MM.1S (cell line): ENCODE measurements around the gene TSPAN31.

ENCODE experiments used
- DNase-seq: peaks from one replicate; pipeline ENCODE4 v3.0.0-alpha.2; 2015
- H2AFZ ChIP-seq: fragments of 300-600 bp; sonication (generic); 2 replicates; pipeline ENCODE4 v1.6.0; 2016; ENCODE audit warnings: antibody characterized with exemption, low read length
- H3F3A ChIP-seq: fragments of 300-600 bp; sonication (generic); 2 replicates; pipeline ENCODE4 v1.6.1; 2016; ENCODE audit warnings: mild to moderate bottlenecking, antibody characterized with exemption, low read length, moderate library complexity, mixed read lengths; ENCODE audit not compliant: insufficient read depth
- H3K27ac ChIP-seq: fragments of 300-600 bp; sonication (generic); 2 replicates; pipeline ENCODE4 v1.5.1; 2016; ENCODE audit warnings: mild to moderate bottlenecking, low read length
- H3K27me3 ChIP-seq: fragments of 300-600 bp; sonication (generic); replicated peaks from 2 replicates; pipeline ENCODE4 v1.6.0; 2016; ENCODE audit warnings: low read length; ENCODE audit not compliant: insufficient read depth
- H3K36me3 ChIP-seq: fragments of 300-600 bp; sonication (generic); replicated peaks from 2 replicates; pipeline ENCODE4 v1.6.1; 2016; ENCODE audit warnings: mild to moderate bottlenecking, low read length, mixed read lengths; ENCODE audit not compliant: insufficient read depth
- H3K4me1 ChIP-seq: fragments of 300-600 bp; sonication (generic); 2 replicates; pipeline ENCODE4 v1.6.1; 2016; ENCODE audit warnings: low read length, mixed read lengths
- H3K4me2 ChIP-seq: fragments of 300-600 bp; sonication (generic); 2 replicates; pipeline ENCODE4 v1.6.0; 2016; ENCODE audit warnings: low read depth, low read length
- H3K4me3 ChIP-seq: fragments of 300-600 bp; sonication (generic); 2 replicates; pipeline ENCODE4 v1.5.1; 2016; ENCODE audit warnings: low read length, mixed read lengths
- H3K79me2 ChIP-seq: fragments of 300-600 bp; sonication (generic); 2 replicates; pipeline ENCODE4 v1.6.1; 2016; ENCODE audit warnings: mixed run types, low read length, mixed read lengths
- H3K9ac ChIP-seq: fragments of 300-600 bp; sonication (generic); 2 replicates; pipeline ENCODE4 v1.6.1; 2016; ENCODE audit warnings: low read length, mixed read lengths
- H3K9me2 ChIP-seq: fragments of 300-600 bp; sonication (generic); replicated peaks from 2 replicates; pipeline ENCODE4 v1.6.1; 2016; ENCODE audit warnings: mild to moderate bottlenecking, low read length, mixed read lengths; ENCODE audit not compliant: insufficient read depth
- H3K9me3 ChIP-seq: fragments of 300-600 bp; sonication (generic); replicated peaks from 2 replicates; pipeline ENCODE4 v1.6.1; 2016; ENCODE audit warnings: mild to moderate bottlenecking, low read length, mixed read lengths; ENCODE audit not compliant: insufficient read depth
- H4K20me1 ChIP-seq: fragments of 300-600 bp; sonication (generic); 2 replicates; pipeline ENCODE4 v1.6.1; 2016; ENCODE audit warnings: mild to moderate bottlenecking, low read length, moderate library complexity, mixed read lengths; ENCODE audit not compliant: insufficient read depth
- CTCF ChIP-seq: fragments of 300-600 bp; sonication (generic); IDR thresholded peaks from 2 replicates; pipeline ENCODE4 v1.5.1; 2016; ENCODE audit warnings: antibody characterized with exemption, low read length, mixed read lengths
- EZH2 ChIP-seq: fragments of 300-600 bp; sonication (generic); optimal IDR thresholded peaks from 2 replicates; pipeline ENCODE3; 2017; ENCODE audit warnings: low read depth, mild to moderate bottlenecking, antibody characterized with exemption, low read length, mixed read lengths
- EZH2phosphoT487 ChIP-seq: fragments of 300-600 bp; sonication (generic); IDR thresholded peaks from 2 replicates; pipeline ENCODE4 v1.6.1; 2018; ENCODE audit warnings: antibody characterized with exemption, low read length

Gene TSPAN31

GRCh38 chr12:57725851-57726150 lies 19.0 kb upstream of the TSPAN31 start:
- DNase-seq: no peak
- no peak overlapping the region; the same call in 1 of the 2 replicates for H3K4me3 ChIP-seq
- H2AFZ ChIP-seq: no peak overlapping the region
- H3K36me3 ChIP-seq: no peaks in the 10 kb centered on the region
- H3K4me1 ChIP-seq: no peaks in the 10 kb centered on the region
- peak overlapping the region; percentile 70; the same call in 1 of the 2 replicates for H3K4me2 ChIP-seq
- H3K9me2 ChIP-seq: no peaks in the 10 kb centered on the region
- H3F3A ChIP-seq: no peaks in the 10 kb centered on the region; the same call in 1 of the 2 replicates
- no peaks in the 10 kb centered on the region for H3K79me2 ChIP-seq
- H3K9me3 ChIP-seq: no peaks in the 10 kb centered on the region
- no peak overlapping the region for H3K27ac ChIP-seq
- no peak for TF ChIP-seq EZH2
- TF ChIP-seq EZH2phosphoT487: no peak
- TF ChIP-seq CTCF: no peak
- H3K27me3 ChIP-seq: no peaks in the 10 kb centered on the region
- no peaks in the 10 kb centered on the region for H4K20me1 ChIP-seq
- H3K9ac ChIP-seq: no peak overlapping the region

GRCh38 chr12:57726151-57726883 lies 18.5 kb upstream of the TSPAN31 start:
- peak; percentile 72 for DNase-seq
- Histone ChIP-seq H3K9me2 (no peaks in the 10 kb centered on the region), H3K9ac (peak overlapping the region; percentile 32; the same call in 1 of the 2 replicates), H3K4me1 (no peaks in the 10 kb centered on the region), H3K4me3 (peak overlapping the region; percentile 70), H2AFZ (peak overlapping the region; percentile 69), H3K4me2 (peak overlapping the region; percentile 70), H4K20me1 (no peaks in the 10 kb centered on the region), H3K27ac (no peak overlapping the region), H3K27me3 (no peaks in the 10 kb centered on the region), H3K36me3 (no peaks in the 10 kb centered on the region), H3K9me3 (no peaks in the 10 kb centered on the region), H3K79me2 (no peaks in the 10 kb centered on the region), H3F3A (no peaks in the 10 kb centered on the region; the same call in 1 of the 2 replicates)
- no peak for TF ChIP-seq EZH2phosphoT487
- peak; percentile 73 for TF ChIP-seq CTCF

GRCh38 chr12:57726884-57727757 lies 17.7 kb upstream of the TSPAN31 start:
- Histone ChIP-seq H3F3A (no peaks in the 10 kb centered on the region; the same call in 1 of the 2 replicates), H3K27me3 (no peaks in the 10 kb centered on the region), H3K9me3 (no peaks in the 10 kb centered on the region), H3K36me3 (no peaks in the 10 kb centered on the region), H3K9ac (no peak overlapping the region; the same call in 1 of the 2 replicates), H2AFZ (no peak overlapping the region), H3K79me2 (no peaks in the 10 kb centered on the region), H4K20me1 (no peaks in the 10 kb centered on the region), H3K4me1 (no peaks in the 10 kb centered on the region), H3K27ac (no peak overlapping the region), H3K4me2 (peak overlapping the region; percentile 70; the same call in 1 of the 2 replicates), H3K4me3 (peak overlapping the region; percentile 70), H3K9me2 (no peaks in the 10 kb centered on the region)
- DNase-seq: no peak
- no peak for TF ChIP-seq EZH2
